ENCODE results near the gene AGAP1.

- TF ChIP-seq MAZ (IDR thresholded peaks at IDR 0.05; ENCODE audit: borderline replicate concordance, low read depth, low read length) = no peak
- TF ChIP-seq, protein P1, sequence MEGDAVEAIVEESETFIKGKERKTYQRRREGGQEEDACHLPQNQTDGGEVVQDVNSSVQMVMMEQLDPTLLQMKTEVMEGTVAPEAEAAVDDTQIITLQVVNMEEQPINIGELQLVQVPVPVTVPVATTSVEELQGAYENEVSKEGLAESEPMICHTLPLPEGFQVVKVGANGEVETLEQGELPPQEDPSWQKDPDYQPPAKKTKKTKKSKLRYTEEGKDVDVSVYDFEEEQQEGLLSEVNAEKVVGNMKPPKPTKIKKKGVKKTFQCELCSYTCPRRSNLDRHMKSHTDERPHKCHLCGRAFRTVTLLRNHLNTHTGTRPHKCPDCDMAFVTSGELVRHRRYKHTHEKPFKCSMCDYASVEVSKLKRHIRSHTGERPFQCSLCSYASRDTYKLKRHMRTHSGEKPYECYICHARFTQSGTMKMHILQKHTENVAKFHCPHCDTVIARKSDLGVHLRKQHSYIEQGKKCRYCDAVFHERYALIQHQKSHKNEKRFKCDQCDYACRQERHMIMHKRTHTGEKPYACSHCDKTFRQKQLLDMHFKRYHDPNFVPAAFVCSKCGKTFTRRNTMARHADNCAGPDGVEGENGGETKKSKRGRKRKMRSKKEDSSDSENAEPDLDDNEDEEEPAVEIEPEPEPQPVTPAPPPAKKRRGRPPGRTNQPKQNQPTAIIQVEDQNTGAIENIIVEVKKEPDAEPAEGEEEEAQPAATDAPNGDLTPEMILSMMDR (IDR thresholded peaks at IDR 0.05) = no peak
These were observed 50.2 kb downstream of the AGAP1 start for GRCh38 chr2:235543851-235544688.

Measured in A549 (cell line).